ENCODE measurements around the gene ASH1L.
"Not testable (repeated sequence)": the region's sequence is repeated elsewhere in the genome, so short reads cannot be mapped to it uniquely, and the experiment has no call there.

ASH1L gene

GRCh38 chr1:155300553-155301329 lies 261.9 kb downstream of the ASH1L start:
- DNase-seq: no peak

GRCh38 chr1:155300024-155300423 lies 262.6 kb downstream of the ASH1L start:
- no peak for DNase-seq

- DNase-seq: no peak
Observed at GRCh38 chr1:155297384-155297783, 265.2 kb downstream of the ASH1L start.

GRCh38 chr1:155296661-155297060 lies 265.9 kb downstream of the ASH1L start:
- no peak for DNase-seq

- no peak for DNase-seq
Observed at GRCh38 chr1:155295942-155296267, 266.7 kb downstream of the ASH1L start.

GRCh38 chr1:155295183-155295941 lies 267.2 kb downstream of the ASH1L start:
- no peak for DNase-seq

GRCh38 chr1:155294520-155295182 lies 268.0 kb downstream of the ASH1L start:
- no peak for DNase-seq

- DNase-seq: no peak
Observed at GRCh38 chr1:155293086-155293749, 269.4 kb downstream of the ASH1L start.

GRCh38 chr1:155291006-155291405 lies 271.6 kb downstream of the ASH1L start:
- DNase-seq: not testable (repeated sequence)

GRCh38 chr1:155287987-155288543 lies 274.5 kb downstream of the ASH1L start:
- no peak for DNase-seq

- DNase-seq: no peak
Observed at GRCh38 chr1:155286544-155286943, 276.1 kb downstream of the ASH1L start.

- no peak for DNase-seq
Observed at GRCh38 chr1:155285631-155286044, 277.0 kb downstream of the ASH1L start.
